PC-9 (cell line): ENCODE data around the gene MPHOSPH8.

Experiments used
- EZH2 ChIP-seq: fragments of 200-600 bp; sonication (generic); IDR thresholded peaks from 2 replicates; pipeline ENCODE4 v1.8.0; 2017; ENCODE audit warnings: antibody characterized with exemption, low read depth
- TF ChIP-seq, protein P1 (sequence below): fragments of 200-600 bp; sonication (generic); conservative IDR thresholded peaks from 2 replicates; pipeline ENCODE4 v1.6.1; 2017; ENCODE audit warnings: mixed run types, antibody characterized with exemption, mild to moderate bottlenecking, moderate library complexity

DNA sequence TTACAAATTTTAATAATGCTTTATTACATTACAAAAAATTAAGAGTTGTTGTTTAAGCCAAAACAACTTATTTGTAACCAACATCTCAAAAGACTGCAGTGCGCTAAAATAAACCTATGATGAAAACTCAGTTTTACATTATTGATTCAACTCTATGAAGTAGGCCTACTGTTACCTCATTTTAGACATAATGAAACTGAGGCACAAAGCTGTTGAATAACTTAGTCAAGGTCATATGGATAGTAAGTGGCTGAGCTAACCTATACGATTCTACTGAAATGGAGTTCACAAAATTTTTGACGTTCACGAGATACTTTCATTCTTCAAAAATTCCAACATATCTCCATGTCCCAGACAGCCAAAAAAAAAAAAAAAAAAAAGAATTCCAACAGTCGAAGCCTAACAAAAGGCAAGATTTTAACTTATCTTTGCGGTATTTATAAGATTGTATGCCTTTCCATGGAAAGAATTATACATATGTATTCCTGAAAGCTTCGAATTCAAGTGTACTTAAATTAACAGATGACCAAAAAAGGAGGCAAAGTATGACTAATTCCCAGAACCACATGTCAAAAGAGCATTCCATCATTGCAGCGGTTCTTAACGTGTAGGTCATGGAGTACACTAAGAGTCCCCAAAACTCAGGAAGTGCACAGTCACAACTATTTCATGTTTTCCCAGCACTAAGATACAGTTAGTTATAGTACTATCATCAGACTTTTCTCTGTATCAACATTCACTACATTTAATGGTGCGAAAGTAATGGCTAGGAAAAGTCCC, 79.9 kb downstream of the MPHOSPH8 start:
- TF ChIP-seq, protein P1, sequence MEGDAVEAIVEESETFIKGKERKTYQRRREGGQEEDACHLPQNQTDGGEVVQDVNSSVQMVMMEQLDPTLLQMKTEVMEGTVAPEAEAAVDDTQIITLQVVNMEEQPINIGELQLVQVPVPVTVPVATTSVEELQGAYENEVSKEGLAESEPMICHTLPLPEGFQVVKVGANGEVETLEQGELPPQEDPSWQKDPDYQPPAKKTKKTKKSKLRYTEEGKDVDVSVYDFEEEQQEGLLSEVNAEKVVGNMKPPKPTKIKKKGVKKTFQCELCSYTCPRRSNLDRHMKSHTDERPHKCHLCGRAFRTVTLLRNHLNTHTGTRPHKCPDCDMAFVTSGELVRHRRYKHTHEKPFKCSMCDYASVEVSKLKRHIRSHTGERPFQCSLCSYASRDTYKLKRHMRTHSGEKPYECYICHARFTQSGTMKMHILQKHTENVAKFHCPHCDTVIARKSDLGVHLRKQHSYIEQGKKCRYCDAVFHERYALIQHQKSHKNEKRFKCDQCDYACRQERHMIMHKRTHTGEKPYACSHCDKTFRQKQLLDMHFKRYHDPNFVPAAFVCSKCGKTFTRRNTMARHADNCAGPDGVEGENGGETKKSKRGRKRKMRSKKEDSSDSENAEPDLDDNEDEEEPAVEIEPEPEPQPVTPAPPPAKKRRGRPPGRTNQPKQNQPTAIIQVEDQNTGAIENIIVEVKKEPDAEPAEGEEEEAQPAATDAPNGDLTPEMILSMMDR: no peak
- no peak for TF ChIP-seq EZH2
